Stimulated activated CD4-positive, alpha-beta T cell treated with anti-CD3 and anti-CD28 coated beads, TNF-alpha, amount 100 ng/mL, for 1 hour (primary cell): ENCODE data around the gene PPFIA1.
A peak's percentile ranks its signal among the peaks of the same experiment; 100 is the strongest.

Experiments
- DNase-seq, 3 donors: peaks; one replicate each; pipeline ENCODE4 v3.0.0-alpha.2; 2020; ENCODE audit warnings: low read depth in 3 of 3, low spot score in 1 of 3

Gene PPFIA1

DNA sequence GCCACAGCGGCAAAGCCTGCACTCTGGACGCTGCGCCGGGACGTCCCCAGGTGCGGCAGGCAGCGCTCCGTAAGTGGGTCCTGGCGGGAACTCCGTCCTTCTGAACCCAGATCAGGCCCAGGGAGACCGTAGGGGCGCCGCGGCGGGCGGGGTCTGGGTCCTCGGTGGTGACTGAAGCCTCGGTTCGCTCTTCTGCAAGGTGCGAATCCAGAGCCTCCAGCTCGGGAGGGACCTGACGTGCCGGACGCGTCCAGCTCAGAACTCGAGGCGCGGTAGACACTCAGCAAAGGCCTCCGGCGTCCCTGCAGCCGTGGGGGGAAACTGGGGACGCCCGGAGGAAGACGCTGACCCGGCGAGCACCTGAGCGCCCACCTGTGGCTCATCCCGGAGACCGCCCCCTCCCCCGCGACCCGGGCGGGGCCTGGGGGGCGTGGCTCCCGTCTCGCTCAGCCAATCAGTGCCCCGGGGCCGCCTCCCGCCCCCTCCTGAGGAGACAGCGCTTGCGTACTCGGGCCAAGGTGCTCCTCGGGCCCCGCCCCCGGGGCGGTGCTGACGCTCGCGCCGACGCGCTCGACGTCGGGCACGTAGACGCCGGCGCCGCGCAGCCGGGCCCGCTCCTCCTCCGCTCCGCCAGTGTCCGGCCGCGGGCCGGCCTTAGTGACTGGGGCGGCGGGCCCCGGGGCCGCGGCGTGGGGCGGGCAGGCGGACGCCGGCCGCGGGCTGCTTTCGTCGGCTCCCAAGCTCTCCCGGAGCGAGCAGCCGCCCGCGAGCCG lies at the start of gene PPFIA1:
TSS of gene PPFIA1 (plus strand) at position 587 of the 773 bp plus-strand sequence. CDS start 1,483 bp downstream, outside the sequence.
- peak; percentile 91 to 96 (median 93) for DNase-seq

DNA sequence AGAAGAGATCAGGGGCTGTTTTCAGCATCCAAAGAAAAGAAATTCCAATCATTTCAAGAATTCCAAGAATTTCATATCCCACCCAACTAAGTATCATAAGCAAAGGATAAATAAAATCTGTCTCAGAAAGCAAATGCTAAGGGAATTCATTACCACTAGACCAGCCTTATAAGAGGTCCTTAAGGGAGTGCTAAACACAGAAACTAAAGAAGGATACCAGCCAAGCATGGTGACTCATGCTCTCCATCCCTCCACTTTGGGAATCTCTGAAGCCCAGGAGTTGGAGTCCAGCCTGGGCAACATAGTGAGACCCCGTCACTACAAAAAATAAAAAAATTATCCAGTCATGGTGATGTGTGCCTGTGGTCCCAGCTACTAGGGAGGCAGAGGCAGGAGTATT lies 49.6 kb upstream of the PPFIA1 start:
- no peak for DNase-seq

DNA sequence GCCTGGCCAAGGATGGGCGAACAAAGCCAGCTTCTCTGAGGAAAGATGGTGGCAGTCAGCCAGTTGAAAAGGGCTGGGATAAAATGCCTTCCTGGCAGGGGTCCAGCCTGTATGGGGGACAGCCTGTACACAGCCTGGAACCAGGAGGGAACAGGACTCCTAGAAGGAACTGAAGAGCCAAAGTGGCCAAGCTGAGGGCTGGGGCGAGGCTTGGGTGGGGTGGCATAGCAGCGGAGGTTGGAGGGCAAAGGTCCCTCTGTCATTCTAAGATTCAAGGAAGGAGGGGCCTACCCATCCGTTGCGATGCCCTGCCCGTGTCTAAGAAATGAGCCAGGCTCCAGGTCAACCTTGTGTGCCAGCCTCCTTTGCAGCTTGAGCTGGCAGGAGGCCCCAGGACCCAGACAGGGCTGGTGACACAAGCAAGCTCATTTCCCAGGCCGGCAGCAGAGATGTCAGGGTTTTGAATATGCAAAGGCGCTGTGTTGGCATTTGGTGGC lies 44.8 kb upstream of the PPFIA1 start:
- DNase-seq = no peak

DNA sequence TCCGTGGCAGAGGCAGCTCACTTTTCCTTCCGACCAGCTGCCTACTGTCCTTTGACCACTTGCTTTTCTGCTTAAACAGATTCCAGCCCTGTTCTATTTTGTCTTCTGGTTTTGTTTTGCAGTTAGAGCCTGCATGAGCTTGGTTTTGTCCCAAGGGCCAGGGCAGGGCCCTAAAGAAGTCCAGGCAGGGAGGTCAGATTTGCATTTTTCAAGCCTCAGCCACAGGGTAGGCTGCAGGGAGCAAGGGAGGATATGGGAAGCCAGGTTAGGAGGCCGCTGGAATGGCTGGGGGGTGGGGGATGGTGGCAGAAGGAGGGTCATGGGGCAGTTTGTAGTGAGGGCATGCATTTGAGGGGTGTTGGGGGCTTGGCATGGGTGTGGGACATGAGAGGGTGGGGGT lies 44.3 kb upstream of the PPFIA1 start:
- no peak for DNase-seq

DNA sequence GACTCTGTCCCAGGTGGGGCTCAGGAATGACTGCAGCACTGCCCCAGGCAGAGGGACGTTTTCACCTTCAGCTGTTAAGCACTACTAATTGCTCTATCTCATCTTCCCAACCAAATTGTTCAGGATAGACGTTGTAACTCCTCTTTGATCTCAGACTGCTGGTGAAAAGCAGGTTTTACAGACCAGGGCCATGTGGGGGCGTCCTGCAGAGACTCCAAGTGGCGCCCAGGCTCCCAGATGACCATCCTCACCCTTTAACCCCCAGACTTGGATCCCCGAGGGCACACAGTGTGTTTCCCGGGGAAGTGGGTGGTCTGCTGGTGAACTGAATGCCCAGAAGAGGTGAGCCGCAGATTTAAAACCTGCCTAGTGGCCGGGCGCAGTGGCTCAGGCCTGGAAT lies 43.5 kb upstream of the PPFIA1 start:
- no peak for DNase-seq

DNA sequence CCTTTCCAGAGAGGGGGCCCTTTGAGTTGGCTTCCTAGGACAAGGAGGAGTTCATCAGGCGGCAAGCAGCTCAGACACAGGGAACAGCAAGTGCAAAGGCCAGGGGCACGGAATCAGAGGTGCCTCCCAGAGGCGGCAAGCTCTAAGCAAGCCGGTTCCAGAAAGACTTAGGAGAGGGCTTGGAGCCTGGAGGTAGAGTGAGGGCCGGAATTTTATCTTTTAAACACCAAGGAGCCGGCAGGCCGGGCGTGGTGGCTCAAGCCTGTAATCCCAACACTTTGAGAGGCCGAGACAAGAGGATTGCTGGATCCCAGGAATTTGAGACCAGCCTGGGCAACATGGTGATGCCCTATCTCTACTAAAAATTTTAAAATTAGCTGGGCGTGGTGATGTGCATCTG lies 40.8 kb upstream of the PPFIA1 start:
- DNase-seq = no peak

DNA sequence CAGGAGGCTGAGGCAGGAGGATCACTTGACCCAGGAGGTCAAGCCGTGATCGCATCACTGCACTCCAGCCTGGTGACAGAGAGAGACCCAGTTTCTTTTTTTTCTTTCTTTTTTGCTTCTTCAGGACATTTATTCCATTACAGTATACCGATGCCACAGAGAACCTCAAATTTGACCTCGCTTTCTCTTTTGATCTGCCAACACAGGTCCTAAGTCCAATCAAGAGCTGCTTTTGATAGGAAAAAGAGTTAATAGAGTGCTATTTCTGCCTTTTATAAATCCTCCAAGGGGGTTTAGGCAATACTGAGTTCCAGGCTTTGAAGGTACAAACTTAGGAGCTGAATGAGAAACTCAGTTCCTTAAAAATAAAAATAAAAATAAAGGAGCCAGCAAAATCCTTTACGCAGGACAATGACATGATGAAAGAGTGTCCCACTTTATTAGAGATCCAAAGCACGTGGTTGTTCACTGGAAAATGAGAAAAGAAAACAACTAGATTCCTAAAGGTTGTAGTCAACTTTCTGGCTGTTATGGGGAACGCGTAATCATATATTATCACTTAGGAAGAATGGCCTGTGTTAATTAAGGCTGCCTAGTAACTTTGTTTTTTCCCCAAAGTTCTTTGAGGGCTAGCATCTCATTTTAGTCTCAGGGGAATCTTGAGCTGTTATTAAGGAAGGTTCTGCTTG lies 40.2 kb upstream of the PPFIA1 start:
- no peak for DNase-seq

DNA sequence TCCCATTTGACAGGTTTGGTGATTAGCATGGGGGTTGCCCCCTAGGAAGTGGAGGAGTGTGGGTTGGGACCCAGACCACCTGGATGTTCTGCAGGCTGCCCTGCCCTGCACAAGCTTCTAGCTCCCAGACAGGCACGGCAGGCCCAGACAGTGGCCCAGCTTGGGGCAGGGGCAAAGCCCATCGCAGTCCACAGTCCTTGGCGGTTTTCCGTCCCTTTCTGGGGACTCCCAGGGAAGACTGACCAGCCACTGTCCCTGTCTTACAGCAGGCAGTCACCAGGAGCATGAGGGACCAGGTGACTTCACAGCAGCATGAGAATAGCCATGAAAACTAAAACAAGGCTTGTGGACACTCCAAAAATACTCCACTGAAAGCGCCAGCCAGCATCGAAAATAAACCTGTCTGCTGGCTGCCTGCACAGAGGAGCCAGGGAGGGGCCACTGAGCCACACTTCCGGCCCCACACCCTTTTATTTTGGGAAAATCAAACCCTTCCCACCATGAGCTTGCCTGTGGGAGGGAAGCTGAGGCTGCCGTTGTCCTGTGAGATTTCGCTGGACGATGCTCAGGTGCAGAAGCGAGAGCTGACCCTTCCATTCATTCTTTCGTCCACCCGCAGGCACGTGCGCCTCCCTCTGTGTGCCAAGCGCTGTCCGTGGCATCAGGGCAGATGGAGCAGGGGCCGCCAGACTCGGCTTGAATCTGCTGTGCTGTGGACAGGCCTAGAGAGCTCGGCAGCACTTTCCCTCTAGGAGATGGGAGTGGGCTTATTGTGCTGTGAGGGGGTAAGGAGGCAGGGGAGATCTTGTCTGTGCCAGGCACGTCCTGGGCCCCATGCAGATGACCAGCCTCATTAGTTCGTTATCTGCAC lies 39.4 kb upstream of the PPFIA1 start:
- no peak for DNase-seq

DNA sequence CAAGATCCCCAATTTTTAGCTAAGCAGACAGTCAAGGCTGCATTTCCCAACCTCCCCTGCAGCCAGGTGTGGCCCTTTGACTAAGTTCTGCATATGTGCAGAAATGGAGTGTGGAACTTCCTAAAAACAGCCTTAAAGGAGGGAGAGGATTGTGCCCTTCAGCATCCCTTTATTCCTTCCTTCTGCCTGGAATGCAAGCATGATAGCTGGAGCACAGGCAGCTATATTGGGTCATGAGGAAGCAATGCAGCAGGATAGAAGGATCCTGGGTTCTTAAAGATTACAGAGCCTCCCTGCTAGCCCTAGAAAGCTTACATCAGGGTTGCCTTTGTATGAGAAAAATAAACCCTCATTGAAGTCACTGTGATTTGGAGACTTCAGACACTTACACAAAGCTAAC lies 37.5 kb upstream of the PPFIA1 start:
- no peak for DNase-seq

DNA sequence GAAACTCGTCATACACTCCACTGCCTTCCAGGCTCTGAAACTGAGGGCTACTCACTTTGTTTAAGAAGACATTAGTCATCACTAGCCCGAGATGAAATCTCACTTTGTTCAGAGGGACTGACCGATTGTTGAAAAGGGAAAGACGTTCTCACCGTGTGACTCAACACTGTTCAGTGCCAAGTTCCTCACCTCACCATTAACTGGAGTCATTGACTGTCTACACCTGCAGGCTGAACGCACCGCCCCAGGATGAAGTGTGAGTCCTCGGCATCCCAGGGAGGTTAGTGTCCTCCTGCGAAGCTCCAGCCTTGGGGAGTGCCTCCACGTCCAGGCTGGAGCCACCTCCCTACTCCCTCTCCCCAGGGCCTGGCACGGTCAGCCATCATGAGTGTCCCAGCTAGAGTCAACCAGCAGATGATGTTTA lies 37.0 kb upstream of the PPFIA1 start:
- no peak for DNase-seq

DNA sequence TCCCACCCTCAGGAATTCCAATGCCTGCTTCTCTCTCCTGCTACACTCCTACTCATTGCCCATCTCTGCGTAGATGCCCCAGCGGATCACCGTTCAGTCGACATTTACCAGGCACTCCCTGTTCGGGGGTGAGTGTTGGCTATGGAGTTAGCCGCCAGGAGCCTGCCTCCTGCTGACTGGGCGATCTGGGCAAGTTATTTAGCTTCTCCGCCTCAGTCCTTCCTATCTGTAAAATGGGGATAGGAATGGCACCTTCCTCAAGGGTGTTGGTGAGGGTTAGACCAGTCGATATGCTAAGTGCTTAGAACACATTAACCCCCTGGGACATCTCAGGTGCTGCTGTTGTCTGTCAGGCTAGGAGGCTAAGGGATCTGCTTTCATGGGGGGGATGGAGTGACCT lies 36.5 kb upstream of the PPFIA1 start:
- DNase-seq = no peak

DNA sequence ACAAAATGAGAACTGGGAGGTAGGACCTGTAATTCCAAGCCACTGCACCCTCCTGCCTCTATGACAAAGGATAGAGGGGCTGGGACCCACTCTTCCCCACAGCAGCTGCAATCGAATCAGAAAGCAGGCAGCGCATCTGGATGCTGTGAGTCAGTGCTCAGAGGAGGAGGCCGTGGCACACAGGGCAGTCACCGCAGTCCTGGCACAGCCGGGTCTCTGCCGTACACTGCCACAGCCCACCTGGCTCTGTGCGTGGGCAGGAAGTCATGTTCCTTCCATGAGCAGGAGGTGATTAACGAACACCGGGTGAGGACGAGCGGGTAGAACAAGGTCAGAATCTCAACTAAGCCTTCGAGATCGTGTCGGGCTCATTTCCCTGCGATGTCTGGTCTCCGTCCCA lies 30.2 kb upstream of the PPFIA1 start:
- DNase-seq = no peak

DNA sequence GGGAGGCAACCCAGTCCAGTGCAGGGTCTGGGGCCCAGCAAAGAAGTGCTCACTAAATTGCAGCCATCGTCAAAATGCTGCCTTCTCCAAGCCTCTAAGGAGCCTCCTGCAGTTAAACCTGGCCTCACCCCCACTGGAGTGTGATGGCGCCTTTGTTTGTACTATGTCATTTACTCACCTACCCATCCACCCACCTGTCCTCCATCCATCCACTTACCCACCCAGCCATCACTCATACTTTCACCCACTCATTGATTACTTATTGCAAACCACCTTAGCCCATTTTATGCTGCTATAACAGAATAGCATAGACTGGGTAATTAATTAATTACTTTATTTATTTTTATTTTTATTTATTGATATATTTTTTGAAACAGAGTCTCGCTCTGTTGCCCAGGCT lies 28.8 kb upstream of the PPFIA1 start:
- DNase-seq = no peak

DNA sequence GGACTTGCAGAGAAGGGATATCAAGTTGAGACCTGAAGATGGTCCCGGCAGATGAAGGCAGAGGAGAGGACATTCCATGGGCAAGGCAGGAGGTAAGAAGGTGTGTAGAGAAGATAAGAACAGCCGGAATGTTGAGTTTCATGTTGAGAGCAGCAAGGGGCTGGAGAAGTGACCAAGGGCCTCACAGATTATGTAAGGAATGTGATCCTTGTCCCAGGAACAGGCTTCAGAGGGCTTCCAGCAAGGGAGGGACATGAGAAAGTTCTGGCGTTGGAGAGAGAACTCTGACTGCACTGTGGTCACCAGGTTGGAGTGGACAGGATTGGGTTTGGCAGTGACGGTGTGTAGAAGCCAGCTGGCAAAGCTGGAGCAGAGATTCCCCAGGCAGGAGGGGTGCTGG lies 27.6 kb upstream of the PPFIA1 start:
- DNase-seq = no peak

DNA sequence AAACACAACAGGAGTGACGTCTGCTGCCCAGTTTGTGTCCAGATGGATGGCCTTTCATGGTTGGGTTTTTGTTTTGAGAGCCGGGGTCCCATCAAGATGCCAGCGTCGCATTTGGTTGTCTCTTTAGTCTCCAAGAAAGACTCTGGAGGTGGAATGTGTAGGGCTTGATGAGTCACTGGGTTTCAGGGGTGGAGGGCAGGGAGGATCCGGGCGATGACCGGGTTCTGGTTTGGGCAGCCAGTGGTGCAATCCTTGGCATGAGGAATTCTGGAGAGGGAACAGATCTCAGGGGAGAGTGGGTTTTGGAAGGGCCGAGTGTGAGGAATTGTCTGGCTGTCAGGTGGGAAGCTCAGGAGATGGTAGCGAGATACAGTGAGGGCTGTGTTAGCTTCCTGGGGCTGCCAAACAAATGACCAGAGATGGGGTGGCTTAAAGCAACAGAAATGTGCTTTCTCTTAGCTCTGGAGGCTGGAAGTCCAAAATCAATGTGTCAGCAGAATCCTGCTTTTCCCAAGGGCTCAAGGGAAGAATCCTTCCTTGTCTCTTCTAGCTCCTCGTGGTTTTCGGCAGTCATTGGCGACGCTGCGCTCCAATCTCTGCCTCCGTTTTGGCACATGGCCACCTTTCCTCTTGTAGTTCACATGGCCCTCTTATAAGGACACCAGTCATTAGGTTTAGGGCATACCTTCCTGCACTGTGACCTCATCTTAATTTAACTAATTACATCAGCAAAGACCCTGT lies 26.4 kb upstream of the PPFIA1 start:
- DNase-seq = no peak

DNA sequence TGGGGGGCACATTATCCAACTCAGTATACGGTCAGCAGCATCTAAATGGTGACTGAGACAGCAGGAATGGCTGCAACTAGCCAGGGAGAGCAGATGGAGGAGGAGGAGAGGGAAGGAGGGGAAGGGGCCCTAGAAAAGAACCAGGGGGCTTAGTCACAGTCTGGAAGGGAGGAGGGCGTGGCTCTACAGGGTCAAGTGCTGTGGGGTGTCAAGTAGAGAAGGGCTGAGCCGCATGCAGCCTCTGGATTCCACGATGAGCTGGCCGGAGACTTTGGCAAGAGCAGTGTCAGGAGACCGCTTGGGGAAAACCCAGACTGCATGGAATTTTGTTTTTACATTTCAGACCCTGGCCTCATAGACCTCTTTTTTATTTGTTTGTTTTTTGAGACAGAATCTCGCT lies 25.8 kb upstream of the PPFIA1 start:
- no peak for DNase-seq

DNA sequence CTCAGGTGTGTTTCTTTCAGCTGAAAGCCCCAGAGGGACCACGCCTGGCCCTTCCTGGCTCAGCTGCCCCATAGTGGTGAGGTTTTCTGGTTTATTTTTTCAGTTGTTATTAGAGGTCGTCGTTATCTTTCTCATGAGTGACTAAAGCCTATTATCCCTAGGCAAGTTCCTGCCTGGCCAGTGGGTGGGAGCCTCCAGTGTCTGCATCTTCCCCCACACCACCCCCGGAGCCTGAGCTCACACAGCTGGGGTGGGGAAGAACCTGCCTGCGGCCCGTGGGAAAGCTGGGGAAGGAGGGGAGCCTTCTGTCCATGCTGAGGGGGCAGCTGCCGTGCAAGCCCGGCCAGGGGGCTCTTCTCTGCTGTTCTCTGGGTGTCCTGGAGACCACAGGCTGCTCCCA lies 24.3 kb upstream of the PPFIA1 start:
- no peak for DNase-seq

DNA sequence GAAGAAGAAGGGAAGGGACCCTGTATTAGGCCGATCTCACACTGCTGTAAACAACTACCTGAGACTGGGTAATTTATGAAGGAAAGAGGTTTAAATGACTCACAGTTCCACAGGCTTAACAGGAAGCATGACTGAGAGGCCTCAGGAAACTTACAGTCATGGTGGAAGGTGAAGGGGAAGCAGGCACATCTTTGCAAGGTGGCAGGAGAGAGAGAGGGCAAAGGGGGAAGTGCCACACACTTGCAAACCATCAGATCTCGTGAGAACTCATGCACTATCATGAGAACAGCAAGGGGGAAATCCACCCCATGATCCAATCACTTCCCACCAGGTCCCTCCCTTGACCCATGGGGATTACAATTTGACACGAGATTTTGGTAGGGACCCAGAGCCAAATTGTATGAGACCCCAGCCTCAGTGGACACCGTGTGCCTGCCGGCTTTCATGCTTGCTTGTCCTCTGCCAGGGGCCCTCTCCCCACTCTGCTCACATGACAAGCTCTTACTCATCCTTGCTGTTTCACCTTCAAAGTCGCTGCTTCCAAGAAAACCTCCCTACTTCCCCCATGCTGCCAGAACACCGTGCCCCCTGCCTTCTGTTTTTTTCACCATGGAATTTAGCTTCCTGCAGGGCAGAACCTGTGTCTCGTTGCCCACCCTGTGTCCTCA lies 23.3 kb upstream of the PPFIA1 start:
- no peak for DNase-seq

DNA sequence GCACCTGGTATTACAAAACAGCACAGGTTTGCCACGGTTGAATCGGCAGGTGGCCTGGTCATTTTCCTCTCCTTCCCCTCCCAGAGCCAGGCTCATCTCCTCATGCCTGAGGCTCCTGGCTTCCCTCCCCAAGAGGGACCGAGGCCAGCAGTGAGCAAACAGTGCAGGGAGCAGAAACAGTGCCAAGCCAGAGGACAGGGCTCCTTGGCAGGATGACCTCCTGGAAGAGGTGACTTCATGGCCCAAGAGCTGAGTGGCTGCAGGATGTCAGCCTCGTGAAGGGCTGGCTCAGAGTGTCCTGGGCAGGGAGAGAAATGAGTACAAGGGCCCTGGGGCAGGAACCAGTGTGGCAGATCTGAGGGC lies 22.8 kb upstream of the PPFIA1 start:
- DNase-seq = no peak

DNA sequence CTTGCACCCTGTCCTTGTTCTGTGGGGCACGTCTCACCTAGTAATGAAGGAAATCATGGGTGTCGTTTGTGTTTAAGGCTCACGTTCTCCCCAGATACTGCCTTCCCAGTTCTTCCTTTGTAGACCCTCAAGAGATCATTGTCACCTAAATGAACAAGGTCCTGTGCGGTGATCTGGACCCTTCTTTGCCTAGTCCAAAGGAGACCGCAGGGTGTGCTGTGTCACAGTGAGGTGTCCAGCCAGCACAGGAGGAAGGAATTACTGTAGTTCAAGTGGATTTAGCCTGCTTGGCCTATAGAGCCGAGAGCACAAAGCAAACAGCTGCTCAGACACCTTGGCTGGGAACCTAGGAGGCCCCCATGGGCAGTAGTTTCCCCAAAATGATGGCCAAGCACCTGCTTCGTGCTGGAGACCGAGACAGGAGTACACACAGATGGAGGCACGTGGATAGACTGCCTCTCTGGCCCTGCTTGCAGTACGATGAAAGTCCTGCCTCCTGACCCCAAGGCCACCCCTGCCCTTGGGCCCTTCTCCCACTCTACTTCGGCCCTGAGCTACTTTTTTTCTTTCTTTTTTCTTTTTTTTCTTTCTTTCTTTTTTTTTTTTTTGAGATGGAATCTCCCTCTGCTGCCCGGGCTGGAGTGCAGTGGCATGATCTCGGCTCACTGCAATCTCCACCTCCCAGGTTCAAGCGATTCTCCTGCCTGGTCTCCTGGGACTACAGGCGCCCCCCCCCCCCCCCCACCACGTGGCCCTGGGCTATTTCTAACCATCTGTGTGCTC lies 19.4 kb upstream of the PPFIA1 start:
- DNase-seq = no peak
